ENCODE data around the gene LRP4. TPM values are rescaled to one million over a fixed set of nuclear protein-coding genes. Genes with fewer than 3 reads are reported as not detected.

LRP4 gene
- total and polyA plus RNA-seq, 2 donors (not counting 3 experiments of a cell fraction or from before 2014, with no cell fraction given): 0.86 to 2.0 TPM

GRCh38 chr11:46894961-46895360 lies 23.4 kb downstream of the LRP4 start:
- Histone ChIP-seq H3K27ac (ENCODE audit: insufficient read depth, low read depth, low read length) (no peak overlapping the region), H4K20me1 (replicated peaks; ENCODE audit: control insufficient read depth, extremely low read depth, insufficient read depth, low read length) (no peaks in the 10 kb centered on the region), H3K9me1 (replicated peaks; ENCODE audit: control insufficient read depth, extremely low read depth, insufficient read depth, low read length) (no peaks in the 10 kb centered on the region), H3K4me2 (ENCODE audit: insufficient read depth, low read length) (no peak overlapping the region), H3K36me3 (ENCODE audit: control insufficient read depth in 2 of 2, extremely low read depth in 1 of 2, insufficient read depth in 2 of 2, low read length in 2 of 2) (no peaks in the 10 kb centered on the region), H3K27me3 (ENCODE audit: control insufficient read depth in 2 of 2, insufficient read depth in 2 of 2, low read length in 2 of 2) (no peaks in the 10 kb centered on the region), H3K9me3 (replicated peaks; ENCODE audit: control insufficient read depth, insufficient read depth, low read length) (no peaks in the 10 kb centered on the region), H3K9ac (replicated peaks; ENCODE audit: extremely low read depth, insufficient read depth, low read length) (no peak overlapping the region), H3K4me3 (replicated peaks in 1 of 3; ENCODE audit: insufficient read depth in 1 of 3, low read depth in 1 of 3, low read length in 3 of 3) (no peak overlapping the region), H3K4me1 (ENCODE audit: control insufficient read depth, extremely low read depth, insufficient read depth, low read length) (no peaks in the 10 kb centered on the region), H2AFZ (ENCODE audit: low read depth, low read length) (no peak overlapping the region), H3K79me2 (ENCODE audit: control insufficient read depth, insufficient read depth, low read length) (no peaks in the 10 kb centered on the region)
- no TSS peak for BruUV-seq (replicated peaks)
- FAIRE-seq (no peak), DNase-seq (ENCODE audit: low read depth, low spot score) (no peak)
- ChIA-PET POLR2A (no interaction called here), CTCF (interaction anchor here (1.9 to 7.4 kb wide), 2 partner anchors 12 to 259 kb away, joined by 5 to 120 read pairs; no protein-coding TSS in a partner anchor)
- intact Hi-C loops (cut with micrococcal nuclease): no loop called here
- dilution Hi-C loops (cut with MboI; ENCODE audit: extremely low pct_ligation_motif_present, low sequenced_read_pairs): no loop called here
- TF ChIP-seq JUN (IDR thresholded peaks at IDR 0.05; ENCODE audit: borderline replicate concordance, insufficient read depth, insufficient read length, low read depth) (no peak), FOS (IDR thresholded peaks at IDR 0.05; ENCODE audit: borderline replicate concordance, insufficient read depth, low read length) (no peak), GATA2 (IDR thresholded peaks at IDR 0.05; ENCODE audit: insufficient read depth, insufficient read length, low read depth, low read length) (no peak), CTCF (IDR thresholded peaks at IDR 0.05; ENCODE audit: extremely low read depth in 1 of 2, insufficient read depth in 1 of 2, low read depth in 1 of 2, low read length in 2 of 2) (no peak), MYC (IDR thresholded peaks at IDR 0.05; ENCODE audit: low read depth, low read length) (no peak), MAX (IDR thresholded peaks at IDR 0.05; ENCODE audit: insufficient read depth, insufficient read length) (no peak), POLR2A (IDR thresholded peaks at IDR 0.05; ENCODE audit: low read depth, low read length) (no peak), EZH2 (IDR thresholded peaks at IDR 0.05; ENCODE audit: borderline replicate concordance, low read depth, low read length, severe bottlenecking) (no peak), POLR2AphosphoS5 (IDR thresholded peaks at IDR 0.05; ENCODE audit: insufficient read depth, low read depth, low read length) (no peak)
